Astrocyte (in vitro differentiated cells and primary cell): Measurements from ENCODE around the gene DNAJB4.

Experiments
- EZH2 ChIP-seq: IDR thresholded peaks from 2 replicates; pipeline ENCODE4 v1.6.1; 2012; ENCODE audit warnings: mild to moderate bottlenecking, low read length, inconsistent platforms; ENCODE audit not compliant: insufficient read depth
- TF ChIP-seq, protein P1 (sequence below): IDR thresholded peaks from 2 replicates; pipeline ENCODE4 v1.5.1; 2011; ENCODE audit warnings: low read depth, mild to moderate bottlenecking, inconsistent platforms, low read length, moderate library complexity; ENCODE audit not compliant: insufficient read depth

DNA sequence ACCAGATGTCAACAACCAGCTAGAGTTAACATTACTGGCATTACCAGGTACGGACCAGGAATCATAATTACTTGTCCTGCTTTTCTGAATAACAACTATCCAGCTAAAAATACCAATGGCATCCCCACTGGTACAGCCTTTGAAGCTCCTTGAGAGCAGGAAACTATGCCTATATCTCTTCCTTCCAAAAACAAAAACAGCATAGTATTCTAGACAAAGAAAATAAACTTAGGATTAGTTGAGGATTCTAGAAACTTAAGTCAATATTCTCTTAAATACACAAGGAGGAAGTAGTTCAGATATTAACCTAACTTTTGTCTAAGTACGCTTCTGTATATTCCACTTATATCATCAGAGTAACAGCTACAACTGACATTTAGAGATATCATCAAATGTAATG, 28.8 kb upstream of the DNAJB4 start:
- TF ChIP-seq, protein P1, sequence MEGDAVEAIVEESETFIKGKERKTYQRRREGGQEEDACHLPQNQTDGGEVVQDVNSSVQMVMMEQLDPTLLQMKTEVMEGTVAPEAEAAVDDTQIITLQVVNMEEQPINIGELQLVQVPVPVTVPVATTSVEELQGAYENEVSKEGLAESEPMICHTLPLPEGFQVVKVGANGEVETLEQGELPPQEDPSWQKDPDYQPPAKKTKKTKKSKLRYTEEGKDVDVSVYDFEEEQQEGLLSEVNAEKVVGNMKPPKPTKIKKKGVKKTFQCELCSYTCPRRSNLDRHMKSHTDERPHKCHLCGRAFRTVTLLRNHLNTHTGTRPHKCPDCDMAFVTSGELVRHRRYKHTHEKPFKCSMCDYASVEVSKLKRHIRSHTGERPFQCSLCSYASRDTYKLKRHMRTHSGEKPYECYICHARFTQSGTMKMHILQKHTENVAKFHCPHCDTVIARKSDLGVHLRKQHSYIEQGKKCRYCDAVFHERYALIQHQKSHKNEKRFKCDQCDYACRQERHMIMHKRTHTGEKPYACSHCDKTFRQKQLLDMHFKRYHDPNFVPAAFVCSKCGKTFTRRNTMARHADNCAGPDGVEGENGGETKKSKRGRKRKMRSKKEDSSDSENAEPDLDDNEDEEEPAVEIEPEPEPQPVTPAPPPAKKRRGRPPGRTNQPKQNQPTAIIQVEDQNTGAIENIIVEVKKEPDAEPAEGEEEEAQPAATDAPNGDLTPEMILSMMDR: no peak
- no peak for TF ChIP-seq EZH2
